CD4-positive, alpha-beta T cell (primary cell): ENCODE data around the gene DGKB. TPM values are rescaled to one million over a fixed set of nuclear protein-coding genes. Genes with fewer than 3 reads are reported as not detected.

ENCODE experiments used
- ATAC-seq: fragments of 200-7000 bp; cut with Tn5 transposase; one replicate; pipeline ENCODE4 v1.10.0; 2022; ENCODE audit warnings: mild to moderate bottlenecking; ENCODE audit not compliant: poor library complexity
- CTCF ChIA-PET: fragments of 350-600 bp; sonication (Branson Sonifier 250); formaldehyde crosslinking; loops from one replicate; lab custom pipeline; 2021; ENCODE audit warnings: antibody characterized with exemption, inconsistent platforms; lab: Charles Lee
- POLR2A ChIA-PET: fragments of 350-600 bp; sonication (Branson Sonifier 250); formaldehyde crosslinking; loops from one replicate; lab custom pipeline; 2021; ENCODE audit warnings: antibody characterized with exemption, inconsistent platforms; lab: Charles Lee
- DNase-seq, 14 experiments: peaks; one replicate each; pipeline ENCODE4 v3.0.0-alpha.2; 2013 to 2020; ENCODE audit warnings: mixed read lengths in 2 of 14
- H3K27ac ChIP-seq, 2 donors: one replicate each; pipeline versions ENCODE4 v1.5.1 to v1.7.0; 2013; ENCODE audit warnings: low read length in 2 of 2, low read depth in 1 of 2, mild to moderate bottlenecking in 1 of 2
- H3K27me3 ChIP-seq, 2 experiments: 1 replicate in 1 of 2; 2 replicates in 1 of 2; pipeline versions ENCODE4 v1.6.1 to v1.7.0; 2013; ENCODE audit warnings: low read length in 2 of 2, control low read depth in 1 of 2, mild to moderate bottlenecking in 1 of 2, moderate library complexity in 1 of 2; ENCODE audit not compliant: insufficient read depth in 2 of 2, control insufficient read depth in 1 of 2
- H3K36me3 ChIP-seq: one replicate; pipeline ENCODE4 v1.6.1; 2013; ENCODE audit warnings: low read length, control low read depth; ENCODE audit not compliant: insufficient read depth
- H3K4me1 ChIP-seq: one replicate; pipeline ENCODE4 v1.6.1; 2013; ENCODE audit warnings: low read length, control low read depth; ENCODE audit not compliant: insufficient read depth
- H3K4me3 ChIP-seq: one replicate; pipeline ENCODE4 v1.5.1; 2013; ENCODE audit warnings: mild to moderate bottlenecking, low read length, moderate library complexity
- H3K9me3 ChIP-seq, 2 experiments: 1 replicate in 1 of 2; 2 replicates in 1 of 2; pipeline versions ENCODE4 v1.6.1 to v1.7.0; 2013; ENCODE audit warnings: low read length in 2 of 2, mild to moderate bottlenecking in 2 of 2, control low read depth in 1 of 2, moderate library complexity in 1 of 2; ENCODE audit not compliant: control insufficient read depth in 1 of 2, insufficient read depth in 1 of 2
- H3K27ac Mint-ChIP-seq: one replicate; pipeline ENCODE4 v1.8.0; 2020; ENCODE audit warnings: mixed read lengths
- H3K27me3 Mint-ChIP-seq: one replicate; pipeline ENCODE4 v1.8.0; 2021; ENCODE audit warnings: mixed read lengths
- H3K36me3 Mint-ChIP-seq: one replicate; pipeline ENCODE4 v1.8.0; 2021; ENCODE audit warnings: low read depth, mixed read lengths
- H3K4me1 Mint-ChIP-seq: one replicate; pipeline ENCODE4 v1.8.0; 2021; ENCODE audit warnings: low read depth, mixed read lengths
- H3K4me3 Mint-ChIP-seq: one replicate; pipeline ENCODE4 v1.8.0; 2020; ENCODE audit warnings: mild to moderate bottlenecking, mixed read lengths
- H3K9me3 Mint-ChIP-seq: one replicate; pipeline ENCODE4 v1.8.0; 2020; ENCODE audit warnings: mixed read lengths
- intact Hi-C, 2 experiments: fragments of 100-400 bp; cut with DNase I in 1 of 2; cut with micrococcal nuclease in 1 of 2; formaldehyde crosslinking; loops; one replicate each; pipeline versions ENCODE4 v1.15.1 to v1.9.0; 2023 to 2025; cut with DNase I, micrococcal nuclease
- total RNA-seq, 174 experiments: library from RNA in 2 of 174; stranded (reverse) in 2 of 174; gene quantifications; one replicate each; pipeline ENCODE4 v1.2.3 and lab custom pipeline; 2021 to 2026
- TF ChIP-seq, protein P1 (sequence below): fragments of 200-600 bp; IDR thresholded peaks from one replicate; pipeline ENCODE4 v1.8.0; 2022; ENCODE audit warnings: antibody characterized with exemption, mild to moderate bottlenecking

DGKB gene
- total RNA-seq, 2 experiments from 2014 or later, result not detected

DNA sequence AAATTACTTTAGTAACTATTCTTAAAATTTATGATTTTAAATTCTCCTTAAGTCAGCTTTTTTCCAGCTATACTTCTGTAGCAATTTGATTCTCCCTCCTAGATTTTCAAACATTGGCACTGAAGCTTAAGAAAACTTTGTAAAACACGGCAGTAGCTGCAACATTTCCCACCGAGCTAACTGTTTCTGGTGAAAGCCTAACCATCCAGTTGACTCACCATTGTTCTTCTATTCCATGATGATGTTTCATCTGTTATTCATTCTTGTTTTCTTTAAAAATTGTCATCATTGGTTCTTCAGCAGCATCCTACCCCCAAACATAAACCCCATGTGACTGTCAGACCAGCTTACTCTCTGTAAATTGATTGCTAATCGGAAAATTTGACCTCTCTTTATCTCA lies 312.3 kb downstream of the DGKB start:
- ATAC-seq, result no peak
- POLR2A ChIA-PET, result no interaction called here
- Histone ChIP-seq H3K4me1 (no peaks in the 10 kb centered on the region), H3K27ac (no peak overlapping the region), H3K4me3 (no peak overlapping the region), H3K36me3 (no peaks in the 10 kb centered on the region), H3K9me3 (no peaks in the 10 kb centered on the region), H3K27me3 (no peaks in the 10 kb centered on the region)
- Mint-ChIP-seq H3K4me1 (no peaks in the 10 kb centered on the region), H3K27ac (no peak overlapping the region), H3K9me3 (peaks cover 7% of the 10 kb centered on the region), H3K27me3 (no peaks in the 10 kb centered on the region), H3K4me3 (no peak overlapping the region), H3K36me3 (no peaks in the 10 kb centered on the region)
- no peak for DNase-seq
- TF ChIP-seq, protein P1, sequence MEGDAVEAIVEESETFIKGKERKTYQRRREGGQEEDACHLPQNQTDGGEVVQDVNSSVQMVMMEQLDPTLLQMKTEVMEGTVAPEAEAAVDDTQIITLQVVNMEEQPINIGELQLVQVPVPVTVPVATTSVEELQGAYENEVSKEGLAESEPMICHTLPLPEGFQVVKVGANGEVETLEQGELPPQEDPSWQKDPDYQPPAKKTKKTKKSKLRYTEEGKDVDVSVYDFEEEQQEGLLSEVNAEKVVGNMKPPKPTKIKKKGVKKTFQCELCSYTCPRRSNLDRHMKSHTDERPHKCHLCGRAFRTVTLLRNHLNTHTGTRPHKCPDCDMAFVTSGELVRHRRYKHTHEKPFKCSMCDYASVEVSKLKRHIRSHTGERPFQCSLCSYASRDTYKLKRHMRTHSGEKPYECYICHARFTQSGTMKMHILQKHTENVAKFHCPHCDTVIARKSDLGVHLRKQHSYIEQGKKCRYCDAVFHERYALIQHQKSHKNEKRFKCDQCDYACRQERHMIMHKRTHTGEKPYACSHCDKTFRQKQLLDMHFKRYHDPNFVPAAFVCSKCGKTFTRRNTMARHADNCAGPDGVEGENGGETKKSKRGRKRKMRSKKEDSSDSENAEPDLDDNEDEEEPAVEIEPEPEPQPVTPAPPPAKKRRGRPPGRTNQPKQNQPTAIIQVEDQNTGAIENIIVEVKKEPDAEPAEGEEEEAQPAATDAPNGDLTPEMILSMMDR, result no peak
- CTCF ChIA-PET, result no interaction called here
- intact Hi-C loops, result no loop called here

DNA sequence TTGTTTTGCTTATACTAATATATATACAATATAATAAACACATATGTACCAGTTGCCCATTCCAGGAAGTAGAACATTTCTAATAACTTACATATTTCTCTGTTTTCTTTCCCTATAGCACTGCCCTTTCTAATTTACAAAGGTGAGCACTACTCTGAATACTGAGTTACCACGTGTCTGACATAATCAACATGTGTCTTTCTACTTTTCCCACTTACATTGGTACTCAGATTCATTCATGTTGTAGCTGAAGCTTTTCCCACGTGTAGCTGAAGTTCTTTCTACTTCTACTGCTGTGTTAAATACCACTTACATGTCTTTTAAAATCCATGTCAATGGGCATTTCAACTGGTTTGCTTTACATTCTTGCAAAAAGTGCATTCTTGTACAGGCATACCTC lies 317.3 kb downstream of the DGKB start:
- Mint-ChIP-seq H3K27me3 (no peaks in the 10 kb centered on the region), H3K27ac (no peak overlapping the region), H3K4me1 (no peaks in the 10 kb centered on the region), H3K9me3 (peaks cover 7% of the 10 kb centered on the region), H3K36me3 (no peaks in the 10 kb centered on the region), H3K4me3 (no peak overlapping the region)
- CTCF ChIA-PET, result no interaction called here
- Histone ChIP-seq H3K36me3 (no peaks in the 10 kb centered on the region), H3K9me3 (no peaks in the 10 kb centered on the region), H3K27me3 (no peaks in the 10 kb centered on the region), H3K4me3 (no peak overlapping the region), H3K27ac (no peak overlapping the region), H3K4me1 (no peaks in the 10 kb centered on the region)
- intact Hi-C loops, result no loop called here
- DNase-seq (no peak), ATAC-seq (no peak)
- TF ChIP-seq, protein P1, result no peak
- POLR2A ChIA-PET, result no interaction called here

DNA sequence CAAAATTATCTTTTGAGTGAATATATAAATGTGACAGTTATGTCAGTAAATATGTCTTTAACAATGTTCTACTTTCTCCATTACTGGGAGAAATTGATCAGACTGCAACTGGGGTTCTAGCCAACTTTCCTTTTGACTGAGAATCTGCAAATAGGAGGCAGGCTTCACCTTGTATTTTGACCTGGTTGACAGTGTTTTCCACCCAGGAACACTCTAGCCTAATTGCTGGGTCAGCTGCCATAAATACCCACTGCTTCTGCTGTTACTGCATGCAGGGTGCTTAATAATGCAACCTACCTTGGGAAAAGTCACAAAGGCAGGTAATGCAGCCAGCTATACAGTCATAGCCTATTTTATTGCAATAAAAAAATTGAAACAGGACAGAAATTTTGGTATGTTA lies 319.0 kb downstream of the DGKB start:
- CTCF ChIA-PET, result no interaction called here

More for the DNA sequence above, 319.0 kb downstream of the DGKB start:
- no peaks in the 10 kb centered on the region for H3K9me3 ChIP-seq
- no peaks in the 10 kb centered on the region for H3K4me1 Mint-ChIP-seq
- no peaks in the 10 kb centered on the region for H3K36me3 ChIP-seq
- POLR2A ChIA-PET, result no interaction called here
- TF ChIP-seq, protein P1, result no peak
- no peak overlapping the region for H3K4me3 Mint-ChIP-seq
- no peak overlapping the region for H3K27ac Mint-ChIP-seq
- no peak for ATAC-seq
- no peak overlapping the region for H3K27ac ChIP-seq
- H3K27me3 ChIP-seq, result no peaks in the 10 kb centered on the region
- H3K4me1 ChIP-seq, result no peaks in the 10 kb centered on the region
- H3K36me3 Mint-ChIP-seq, result no peaks in the 10 kb centered on the region
- no peak for DNase-seq
- no peak overlapping the region for H3K4me3 ChIP-seq
- intact Hi-C loops, result no loop called here
- peaks cover 5% of the 10 kb centered on the region for H3K9me3 Mint-ChIP-seq
- no peaks in the 10 kb centered on the region for H3K27me3 Mint-ChIP-seq
